Common myeloid progenitor, CD34-positive (primary cell): ENCODE results near the gene TBXAS1.

ENCODE experiments used
- CTCF ChIA-PET: fragments of 350-600 bp; sonication (Branson Sonifier 250); formaldehyde crosslinking; loops from one replicate; lab custom pipeline; 2021; ENCODE audit warnings: antibody characterized with exemption; lab: Charles Lee
- POLR2A ChIA-PET: fragments of 350-600 bp; sonication (Branson Sonifier 250); formaldehyde crosslinking; loops from one replicate; lab custom pipeline; 2021; ENCODE audit warnings: antibody characterized with exemption; lab: Charles Lee
- DNase-seq, 3 donors: peaks; one replicate each; pipeline versions ENCODE4 v3.0.0 to v3.0.0-alpha.2; 2013
- H3K27ac ChIP-seq, 2 experiments: 1 replicate in 1 of 2; 2 replicates in 1 of 2; pipeline ENCODE4 v1.7.0; 2013; ENCODE audit warnings: inconsistent platforms in 2 of 2, low read length in 2 of 2, mild to moderate bottlenecking in 2 of 2, low read depth in 1 of 2, moderate library complexity in 1 of 2; ENCODE audit not compliant: severe bottlenecking in 2 of 2, insufficient read depth in 1 of 2, poor library complexity in 1 of 2
- H3K27me3 ChIP-seq, 5 experiments: replicated peaks in 2 of 5; 1 replicate in 3 of 5; 2 replicates in 2 of 5; pipeline versions ENCODE4 v1.6.1 to v1.7.0; 2013; ENCODE audit warnings: low read length in 4 of 5, mild to moderate bottlenecking in 2 of 5, moderate library complexity in 2 of 5, inconsistent platforms in 1 of 5; ENCODE audit not compliant: insufficient read depth in 5 of 5, control insufficient read depth in 4 of 5
- H3K36me3 ChIP-seq, 4 experiments: 1 replicate in 2 of 4; 2 replicates in 2 of 4; pipeline versions ENCODE4 v1.6.1 to v1.7.0; 2013; ENCODE audit warnings: low read length in 3 of 4, control low read depth in 1 of 4, mild to moderate bottlenecking in 1 of 4; ENCODE audit not compliant: control insufficient read depth in 4 of 4, insufficient read depth in 4 of 4
- H3K4me1 ChIP-seq, 4 experiments: 1 replicate in 3 of 4; 2 replicates in 1 of 4; pipeline versions ENCODE4 v1.6.1 to v1.7.1; 2013; ENCODE audit warnings: low read length in 3 of 4, mild to moderate bottlenecking in 3 of 4, control low read depth in 1 of 4, inconsistent platforms in 1 of 4, moderate library complexity in 1 of 4; ENCODE audit not compliant: control insufficient read depth in 4 of 4, insufficient read depth in 4 of 4; ENCODE audit errors: control extremely low read depth in 1 of 4
- H3K4me3 ChIP-seq, 7 experiments: 1 replicate in 4 of 7; 2 replicates in 3 of 7; pipeline versions ENCODE4 v1.5.1 to v1.7.0; 2013; ENCODE audit warnings: mild to moderate bottlenecking in 7 of 7, low read length in 6 of 7, moderate library complexity in 6 of 7, inconsistent platforms in 2 of 7, low read depth in 2 of 7, control low read depth in 1 of 7; ENCODE audit not compliant: insufficient read depth in 4 of 7, control insufficient read depth in 1 of 7; ENCODE audit errors: extremely low read depth in 1 of 7
- H3K9me3 ChIP-seq, 5 experiments: 1 replicate in 4 of 5; 2 replicates in 1 of 5; pipeline versions ENCODE4 v1.6.1 to v1.7.1; 2013; ENCODE audit warnings: low read length in 4 of 5, mild to moderate bottlenecking in 2 of 5, inconsistent platforms in 1 of 5, low read depth in 1 of 5, moderate library complexity in 1 of 5; ENCODE audit not compliant: control insufficient read depth in 4 of 5, insufficient read depth in 2 of 5; ENCODE audit errors: control extremely low read depth in 1 of 5
- WGBS: methylation state at CpG from one replicate; pipeline ENCODE4 v1.1.5; 2013; ENCODE audit not compliant: insufficient coverage; 5-methylcytosine and 5-hydroxymethylcytosine counted together

Gene TBXAS1

DNA sequence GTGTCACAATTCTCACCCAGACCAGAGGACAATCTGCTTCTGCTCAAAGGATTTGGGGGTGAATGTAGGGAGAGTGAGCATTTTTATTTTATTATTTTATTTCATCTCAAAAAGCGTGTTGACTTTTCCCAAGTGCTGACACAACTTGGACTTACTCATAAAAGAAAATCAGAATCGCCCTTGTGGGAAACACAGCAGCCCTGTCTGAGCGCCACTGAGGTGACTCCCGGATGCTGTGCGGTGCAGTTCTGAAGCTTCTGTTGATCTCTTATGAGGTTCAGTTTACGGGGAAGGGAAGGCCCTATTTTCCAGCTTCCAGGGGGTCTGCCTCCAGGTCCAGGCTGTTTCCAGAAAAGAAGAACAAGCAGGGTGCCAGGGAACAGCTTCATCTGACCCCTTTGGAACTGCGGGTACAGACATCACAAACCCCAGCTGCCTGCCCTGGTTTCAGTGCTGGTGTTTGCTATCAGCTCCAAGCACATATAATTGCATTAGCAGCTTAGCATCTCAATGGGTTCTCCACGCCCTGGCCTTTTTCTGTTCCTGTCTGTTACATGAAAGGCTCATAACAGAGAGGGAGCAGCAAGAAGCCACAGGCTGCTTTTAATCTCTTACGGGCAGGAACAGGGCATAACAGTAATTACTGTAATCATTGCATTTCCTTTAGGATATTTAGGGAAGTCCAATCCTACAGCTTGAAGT lies 181.3 kb downstream of the TBXAS1 start:
- 96% methylated on average over 8 of the region's 9 CpGs for WGBS
- POLR2A ChIA-PET, result interaction anchor here (0.6 kb wide), 2 partner anchors 365 to 383 kb away, joined by 3 read pairs; no protein-coding TSS in a partner anchor
- Histone ChIP-seq H3K27ac (no peak overlapping the region), H3K36me3 (peaks cover 4 to 40% (median 29%) of the 10 kb centered on the region in 4 experiments), H3K4me1 (no peaks in the 10 kb centered on the region), H3K9me3 (no peaks in the 10 kb centered on the region), H3K4me3 (no peak overlapping the region), H3K27me3 (no peaks in the 10 kb centered on the region)
- CTCF ChIA-PET, result interaction anchor here (0.6 to 1.0 kb wide), 2 partner anchors 8 to 23 kb away, joined by 3 read pairs; no protein-coding TSS in a partner anchor
- no peak for DNase-seq

- DNase-seq, result no peak
These were observed 184.6 kb downstream of the TBXAS1 start for GRCh38 chr7:140013676-140014075.

GRCh38 chr7:140014123-140014522 lies 185.1 kb downstream of the TBXAS1 start:
- H3K27ac ChIP-seq, result no peak overlapping the region

More at GRCh38 chr7:140013676-140014075, 184.6 kb downstream of the TBXAS1 start:
- ChIA-PET CTCF (interaction anchor here (0.5 to 1.9 kb wide), 6 partner anchors 9 to 395 kb away, joined by 3 to 6 read pairs (median 4); no protein-coding TSS in a partner anchor), POLR2A (no interaction called here)
- H3K4me3 ChIP-seq, result no peak overlapping the region
- H3K36me3 ChIP-seq, result peaks cover 4 to 42% (median 21%) of the 10 kb centered on the region in 4 experiments
- no peaks in the 10 kb centered on the region for H3K27me3 ChIP-seq
- no peak overlapping the region for H3K27ac ChIP-seq
- H3K4me1 ChIP-seq, result no peaks in the 10 kb centered on the region
- WGBS, result 95% methylated on average over 4 of the region's 4 CpGs
- no peaks in the 10 kb centered on the region for H3K9me3 ChIP-seq

GRCh38 chr7:140015471-140015970 lies 186.5 kb downstream of the TBXAS1 start:
- no peak overlapping the region for H3K27ac ChIP-seq
- no peaks in the 10 kb centered on the region for H3K4me1 ChIP-seq
- H3K27me3 ChIP-seq, result no peaks in the 10 kb centered on the region
- CTCF ChIA-PET, result interaction anchor here (0.6 to 2.0 kb wide), 4 partner anchors 12 to 411 kb away, joined by 3 to 4 read pairs (median 4); no protein-coding TSS in a partner anchor
- H3K36me3 ChIP-seq, result peaks cover 4 to 40% (median 14%) of the 10 kb centered on the region in 4 experiments
- POLR2A ChIA-PET, result no interaction called here
- DNase-seq, result no peak
- H3K4me3 ChIP-seq, result no peak overlapping the region
- WGBS, result 95% methylated on average over 8 of the region's 11 CpGs
- no peaks in the 10 kb centered on the region for H3K9me3 ChIP-seq

More at GRCh38 chr7:140014123-140014522, 185.1 kb downstream of the TBXAS1 start:
- WGBS, result 100% methylated on average over 10 of the region's 10 CpGs
- no peak for DNase-seq
- no peaks in the 10 kb centered on the region for H3K27me3 ChIP-seq
- no peaks in the 10 kb centered on the region for H3K9me3 ChIP-seq
- H3K4me1 ChIP-seq, result no peaks in the 10 kb centered on the region
- ChIA-PET CTCF (interaction anchor here (0.5 to 1.9 kb wide), 5 partner anchors 9 to 396 kb away, joined by 3 to 6 read pairs (median 4); no protein-coding TSS in a partner anchor), POLR2A (no interaction called here)
- H3K4me3 ChIP-seq, result no peak overlapping the region
- peaks cover 4 to 41% (median 18%) of the 10 kb centered on the region in 4 experiments for H3K36me3 ChIP-seq

GRCh38 chr7:140016540-140016939 lies 187.5 kb downstream of the TBXAS1 start:
- CTCF ChIA-PET, result interaction anchor here (0.6 to 3.8 kb wide), 3 partner anchors 11 to 719 kb away, joined by 4 to 31 read pairs (median 4); no protein-coding TSS in a partner anchor

GRCh38 chr7:140017034-140017433 lies 188.0 kb downstream of the TBXAS1 start:
- no peak for DNase-seq
- ChIA-PET POLR2A (no interaction called here), CTCF (interaction anchor here (0.6 to 3.8 kb wide), 4 partner anchors 12 to 720 kb away, joined by 3 to 31 read pairs (median 4); no protein-coding TSS in a partner anchor)
- no peak overlapping the region for H3K27ac ChIP-seq
- H3K27me3 ChIP-seq, result no peaks in the 10 kb centered on the region
- H3K4me1 ChIP-seq, result no peaks in the 10 kb centered on the region
- WGBS, result 95% methylated on average over 7 of the region's 7 CpGs
- no peak overlapping the region for H3K4me3 ChIP-seq
- peaks cover 4 to 43% (median 15%) of the 10 kb centered on the region in 4 experiments for H3K36me3 ChIP-seq
- H3K9me3 ChIP-seq, result no peaks in the 10 kb centered on the region

More at GRCh38 chr7:140016540-140016939, 187.5 kb downstream of the TBXAS1 start:
- POLR2A ChIA-PET, result no interaction called here
- DNase-seq, result no peak
- Histone ChIP-seq H3K4me3 (no peak overlapping the region), H3K36me3 (peaks cover 4 to 43% (median 15%) of the 10 kb centered on the region in 4 experiments), H3K4me1 (no peaks in the 10 kb centered on the region), H3K27me3 (no peaks in the 10 kb centered on the region), H3K9me3 (no peaks in the 10 kb centered on the region), H3K27ac (no peak overlapping the region)
- WGBS, result 98% methylated on average over 9 of the region's 9 CpGs
